Parathyroid adenoma (tissue), 2 donors: Measurements from ENCODE around the gene AGGF1.

Experiments used
- H2AFZ ChIP-seq: fragments of 300-600 bp; sonication (generic); one replicate; pipeline ENCODE4 v1.7.0; 2017; ENCODE audit warnings: antibody characterized with exemption, mild to moderate bottlenecking
- H3K27ac ChIP-seq: fragments of 300-600 bp; sonication (generic); one replicate; pipeline ENCODE4 v1.7.0; 2017
- H3K27me3 ChIP-seq: fragments of 300-600 bp; sonication (generic); one replicate; pipeline ENCODE4 v1.7.0; 2017; ENCODE audit warnings: low read length; ENCODE audit not compliant: control insufficient read depth, insufficient read depth
- H3K36me3 ChIP-seq: fragments of 300-600 bp; sonication (generic); one replicate; pipeline ENCODE4 v1.7.0; 2017; ENCODE audit warnings: low read length; ENCODE audit not compliant: control insufficient read depth, insufficient read depth
- H3K4me1 ChIP-seq: fragments of 300-600 bp; sonication (generic); one replicate; pipeline ENCODE4 v1.7.0; 2017; ENCODE audit warnings: control low read depth
- H3K4me2 ChIP-seq: fragments of 300-600 bp; sonication (generic); one replicate; pipeline ENCODE4 v1.7.0; 2017; ENCODE audit warnings: low read length
- H3K4me3 ChIP-seq: fragments of 300-600 bp; sonication (generic); one replicate; pipeline ENCODE4 v1.7.0; 2017; ENCODE audit warnings: low read depth, low read length
- H3K79me2 ChIP-seq: fragments of 300-600 bp; sonication (generic); one replicate; pipeline ENCODE4 v1.7.0; 2017; ENCODE audit warnings: control low read depth
- H3K9ac ChIP-seq: fragments of 300-600 bp; sonication (generic); one replicate; pipeline ENCODE4 v1.7.0; 2017; ENCODE audit warnings: mild to moderate bottlenecking
- H3K9me3 ChIP-seq: fragments of 300-600 bp; sonication (generic); one replicate; pipeline ENCODE4 v1.7.0; 2017; ENCODE audit warnings: low read length; ENCODE audit not compliant: control insufficient read depth
- CTCF ChIP-seq: fragments of 300-600 bp; sonication (generic); IDR thresholded peaks from one replicate; pipeline ENCODE4 v1.7.0; 2017; ENCODE audit warnings: antibody characterized with exemption, mild to moderate bottlenecking
- donor health status: primary hyperparathyroidism.

The AGGF1 gene

GRCh38 chr5:77012601-77013000 lies 17.6 kb upstream of the AGGF1 start:
- Histone ChIP-seq H3K4me1 (no peaks in the 10 kb centered on the region), H3K4me2 (no peak overlapping the region), H3K79me2 (no peaks in the 10 kb centered on the region), H3K4me3 (no peak overlapping the region), H3K36me3 (no peaks in the 10 kb centered on the region), H3K9ac (no peak overlapping the region), H3K27ac (no peak overlapping the region), H3K9me3 (no peaks in the 10 kb centered on the region), H2AFZ (no peak overlapping the region), H3K27me3 (no peaks in the 10 kb centered on the region)
- TF ChIP-seq CTCF = no peak

GRCh38 chr5:77015938-77016569 lies 14.2 kb upstream of the AGGF1 start:
- Histone ChIP-seq H3K9me3 (no peaks in the 10 kb centered on the region), H3K27me3 (no peaks in the 10 kb centered on the region), H3K4me1 (no peaks in the 10 kb centered on the region), H3K79me2 (no peaks in the 10 kb centered on the region), H3K27ac (no peak overlapping the region), H3K9ac (no peak overlapping the region), H3K4me3 (no peak overlapping the region), H3K4me2 (no peak overlapping the region), H2AFZ (no peak overlapping the region), H3K36me3 (no peaks in the 10 kb centered on the region)
- no peak for TF ChIP-seq CTCF

GRCh38 chr5:77016962-77017361 lies 13.2 kb upstream of the AGGF1 start:
- Histone ChIP-seq H3K27me3 (no peaks in the 10 kb centered on the region), H3K79me2 (no peaks in the 10 kb centered on the region), H3K36me3 (no peaks in the 10 kb centered on the region), H2AFZ (no peak overlapping the region), H3K9ac (no peak overlapping the region), H3K4me2 (no peak overlapping the region), H3K9me3 (no peaks in the 10 kb centered on the region), H3K4me3 (no peak overlapping the region), H3K27ac (no peak overlapping the region), H3K4me1 (no peaks in the 10 kb centered on the region)
- TF ChIP-seq CTCF = no peak

- TF ChIP-seq CTCF = no peak
- no peaks in the 10 kb centered on the region for H3K4me1 ChIP-seq
- no peak overlapping the region for H2AFZ ChIP-seq
- H3K9ac ChIP-seq = no peak overlapping the region
- H3K27me3 ChIP-seq = no peaks in the 10 kb centered on the region
- H3K4me2 ChIP-seq = no peak overlapping the region
- no peak overlapping the region for H3K27ac ChIP-seq
- no peak overlapping the region for H3K4me3 ChIP-seq
- no peaks in the 10 kb centered on the region for H3K36me3 ChIP-seq
- H3K79me2 ChIP-seq = no peaks in the 10 kb centered on the region
- no peaks in the 10 kb centered on the region for H3K9me3 ChIP-seq
Measured at GRCh38 chr5:77017668-77018067, 12.5 kb upstream of the AGGF1 start.
